Progenitor cell of endocrine pancreas (in vitro differentiated cells): Measurements from ENCODE around the gene LRP5. TPM values are rescaled to one million over a fixed set of nuclear protein-coding genes. Genes with fewer than 3 reads are reported as not detected.

Experiments used
- DNase-seq: peaks from one replicate; pipeline ENCODE4 v3.0.0; 2021; ENCODE audit warnings: low spot score; ENCODE audit not compliant: unreplicated experiment
- H3K27ac Mint-ChIP-seq: 2 replicates; pipeline ENCODE4 v1.8.0; 2021; ENCODE audit warnings: mild to moderate bottlenecking, moderate library complexity, mixed read lengths
- H3K27me3 Mint-ChIP-seq: 2 replicates; pipeline ENCODE4 v1.8.0; 2021; ENCODE audit warnings: mixed read lengths
- H3K36me3 Mint-ChIP-seq: 2 replicates; pipeline ENCODE4 v1.8.0; 2022; ENCODE audit warnings: mixed read lengths; ENCODE audit not compliant: insufficient read depth
- H3K4me1 Mint-ChIP-seq: 2 replicates; pipeline ENCODE4 v1.8.0; 2021; ENCODE audit warnings: low read depth, mixed read lengths
- H3K4me3 Mint-ChIP-seq: 2 replicates; pipeline ENCODE4 v1.8.0; 2021; ENCODE audit warnings: low read depth, mild to moderate bottlenecking, moderate library complexity, mixed read lengths
- H3K9me3 Mint-ChIP-seq: 2 replicates; pipeline ENCODE4 v1.8.0; 2021; ENCODE audit warnings: low read depth, mixed read lengths
- CTCF ChIP-seq: fragments of 200-600 bp; sonication (generic); IDR thresholded peaks from one replicate; pipeline ENCODE4 v1.5.0; 2021; ENCODE audit warnings: antibody characterized with exemption, mild to moderate bottlenecking; ENCODE audit not compliant: unreplicated experiment
- total RNA-seq: library from RNA; stranded (reverse); gene quantifications from 2 replicates; pipeline ENCODE4 v1.2.1, GENCODE V29; 2021

LRP5 gene
- total RNA-seq, 1 donor from 2014 or later, result 115 TPM

GRCh38 chr11:68420171-68420570, 107.8 kb downstream of the LRP5 start:
- Mint-ChIP-seq H3K9me3 (no peaks in the 10 kb centered on the region), H3K4me1 (no peaks in the 10 kb centered on the region), H3K4me3 (no peak overlapping the region), H3K27me3 (no peaks in the 10 kb centered on the region), H3K36me3 (peaks cover 27% of the 10 kb centered on the region), H3K27ac (no peak overlapping the region)
- DNase-seq, result no peak
- TF ChIP-seq CTCF, result no peak

DNA sequence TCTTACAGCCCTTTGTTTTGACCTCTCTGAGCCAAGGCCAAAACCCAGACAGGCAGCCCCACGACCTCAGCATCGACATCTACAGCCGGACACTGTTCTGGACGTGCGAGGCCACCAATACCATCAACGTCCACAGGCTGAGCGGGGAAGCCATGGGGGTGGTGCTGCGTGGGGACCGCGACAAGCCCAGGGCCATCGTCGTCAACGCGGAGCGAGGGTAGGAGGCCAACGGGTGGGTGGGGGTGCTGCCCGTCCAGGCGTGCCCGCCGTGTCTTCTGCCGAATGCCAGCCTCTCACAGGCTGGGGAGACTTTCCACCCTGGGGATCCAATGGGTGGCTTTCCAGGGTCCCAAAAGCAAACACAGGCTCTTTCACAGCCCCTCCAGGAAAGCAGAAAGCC, 111.1 kb downstream of the LRP5 start:
- Mint-ChIP-seq H3K36me3 (peaks cover 38% of the 10 kb centered on the region), H3K4me1 (no peaks in the 10 kb centered on the region), H3K4me3 (no peak overlapping the region), H3K9me3 (peaks cover 3% of the 10 kb centered on the region), H3K27me3 (no peaks in the 10 kb centered on the region), H3K27ac (no peak overlapping the region)
- no peak for TF ChIP-seq CTCF
- no peak for DNase-seq

GRCh38 chr11:68424101-68424632, 111.8 kb downstream of the LRP5 start:
- DNase-seq, result no peak
- H3K9me3 Mint-ChIP-seq, result peaks cover 5% of the 10 kb centered on the region
- TF ChIP-seq CTCF, result no peak
- no peaks in the 10 kb centered on the region for H3K27me3 Mint-ChIP-seq
- H3K36me3 Mint-ChIP-seq, result peaks cover 38% of the 10 kb centered on the region
- no peak overlapping the region for H3K4me3 Mint-ChIP-seq
- H3K4me1 Mint-ChIP-seq, result no peaks in the 10 kb centered on the region
- peak overlapping the region; percentile 49 for H3K27ac Mint-ChIP-seq

DNA sequence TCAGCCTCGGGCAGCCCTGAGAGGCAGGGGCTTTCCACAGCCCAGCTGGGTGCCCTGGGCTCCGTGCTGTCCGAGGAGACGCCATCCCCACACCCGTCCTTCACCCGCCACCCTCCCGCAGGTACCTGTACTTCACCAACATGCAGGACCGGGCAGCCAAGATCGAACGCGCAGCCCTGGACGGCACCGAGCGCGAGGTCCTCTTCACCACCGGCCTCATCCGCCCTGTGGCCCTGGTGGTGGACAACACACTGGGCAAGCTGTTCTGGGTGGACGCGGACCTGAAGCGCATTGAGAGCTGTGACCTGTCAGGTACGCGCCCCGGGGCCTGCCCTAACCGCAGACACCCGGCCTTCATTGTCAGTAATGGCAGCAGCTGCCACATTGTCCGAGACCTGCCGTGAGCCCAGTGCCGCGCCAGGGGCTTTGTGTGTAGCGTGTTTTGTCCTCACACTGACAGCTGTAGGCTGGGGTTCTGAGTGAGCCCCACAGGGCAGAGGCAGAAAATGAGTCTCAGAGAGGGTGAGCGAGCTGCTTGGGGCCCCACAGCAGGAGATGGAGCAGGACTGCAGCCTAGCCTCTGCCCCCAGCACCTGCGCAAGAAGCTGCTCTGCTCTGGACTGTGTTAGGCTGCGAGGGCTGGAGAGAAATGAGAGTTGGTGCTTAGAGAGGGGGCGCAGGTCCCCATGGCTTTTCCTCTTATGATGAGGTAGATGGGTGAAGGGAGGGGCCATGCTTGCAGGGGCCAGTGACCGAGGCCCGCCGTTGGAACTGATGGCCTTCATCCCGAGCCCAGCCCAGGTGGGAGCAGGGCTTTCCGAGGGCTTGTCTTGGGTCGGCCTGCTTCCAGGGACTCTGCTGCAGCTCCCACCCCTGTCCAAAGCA, 112.8 kb downstream of the LRP5 start:
- Mint-ChIP-seq H3K9me3 (peaks cover 9% of the 10 kb centered on the region), H3K27ac (no peak overlapping the region), H3K36me3 (peaks cover 45% of the 10 kb centered on the region), H3K4me1 (no peaks in the 10 kb centered on the region), H3K27me3 (no peaks in the 10 kb centered on the region), H3K4me3 (no peak overlapping the region)
- no peak for DNase-seq
- TF ChIP-seq CTCF, result no peak

DNA sequence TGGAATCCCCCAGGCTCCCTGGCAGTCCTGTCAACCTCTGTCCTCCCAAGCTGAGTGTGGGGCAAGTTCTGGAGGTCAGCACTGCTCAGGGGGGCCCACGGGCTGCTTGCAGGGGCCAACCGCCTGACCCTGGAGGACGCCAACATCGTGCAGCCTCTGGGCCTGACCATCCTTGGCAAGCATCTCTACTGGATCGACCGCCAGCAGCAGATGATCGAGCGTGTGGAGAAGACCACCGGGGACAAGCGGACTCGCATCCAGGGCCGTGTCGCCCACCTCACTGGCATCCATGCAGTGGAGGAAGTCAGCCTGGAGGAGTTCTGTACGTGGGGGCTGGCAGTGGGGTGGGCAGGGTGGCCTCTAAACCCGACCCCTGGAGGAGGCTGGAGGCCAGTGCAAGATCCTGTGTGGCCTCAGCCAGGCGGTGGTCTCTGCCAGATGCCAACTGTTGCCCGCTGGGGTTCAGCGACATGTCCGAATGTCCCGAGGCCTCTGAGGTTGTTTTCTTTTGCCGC, 113.5 kb downstream of the LRP5 start:
- H3K27me3 Mint-ChIP-seq, result no peaks in the 10 kb centered on the region

More for the DNA sequence above, 113.5 kb downstream of the LRP5 start:
- TF ChIP-seq CTCF, result no peak
- no peak overlapping the region for H3K4me3 Mint-ChIP-seq
- no peak for DNase-seq
- no peaks in the 10 kb centered on the region for H3K4me1 Mint-ChIP-seq
- no peak overlapping the region for H3K27ac Mint-ChIP-seq
- peaks cover 9% of the 10 kb centered on the region for H3K9me3 Mint-ChIP-seq
- H3K36me3 Mint-ChIP-seq, result peaks cover 47% of the 10 kb centered on the region
